ENCODE measurements around the gene CDH26.

Gene CDH26

DNA sequence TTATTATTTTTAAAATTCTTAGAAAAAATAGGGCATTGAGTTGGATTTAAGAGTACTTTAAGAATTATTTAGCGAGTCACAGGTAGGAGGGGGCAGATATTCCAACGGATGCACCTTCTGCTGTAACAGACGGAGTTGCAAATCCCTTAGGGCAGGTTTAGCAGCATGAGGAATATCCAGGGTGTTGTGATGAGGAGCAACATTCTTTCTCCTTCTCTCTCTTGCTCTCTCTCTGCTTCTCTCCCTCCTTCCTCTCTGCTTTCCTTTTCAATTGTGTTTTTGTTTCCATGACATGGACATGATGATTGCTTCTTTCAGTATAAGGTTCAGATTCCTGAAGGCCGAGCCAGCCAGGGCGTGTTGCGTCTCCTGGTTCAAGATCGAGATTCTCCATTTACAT is 28.9 kb downstream of the CDH26 start:
- DNase-seq, result no peak

DNA sequence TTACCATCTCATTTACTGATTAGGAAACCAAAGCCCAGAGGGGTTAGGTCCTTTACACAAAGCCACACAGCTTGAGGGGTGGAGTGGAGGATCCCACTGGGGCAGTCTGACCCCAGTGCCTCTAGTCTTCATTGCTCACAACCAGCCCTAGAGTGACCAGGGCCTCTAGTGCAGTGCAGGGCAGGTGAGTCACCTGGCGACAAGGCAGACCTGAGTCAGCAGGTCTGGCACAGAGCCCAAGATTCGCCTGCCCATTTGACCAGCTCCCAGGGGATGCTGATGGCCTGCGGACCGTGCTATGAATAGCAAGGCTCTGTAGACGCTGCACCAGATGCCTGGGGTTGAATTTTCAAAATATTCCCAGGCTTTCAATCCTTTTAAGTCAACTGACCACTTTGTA is 29.9 kb downstream of the CDH26 start:
- DNase-seq, result no peak

DNA sequence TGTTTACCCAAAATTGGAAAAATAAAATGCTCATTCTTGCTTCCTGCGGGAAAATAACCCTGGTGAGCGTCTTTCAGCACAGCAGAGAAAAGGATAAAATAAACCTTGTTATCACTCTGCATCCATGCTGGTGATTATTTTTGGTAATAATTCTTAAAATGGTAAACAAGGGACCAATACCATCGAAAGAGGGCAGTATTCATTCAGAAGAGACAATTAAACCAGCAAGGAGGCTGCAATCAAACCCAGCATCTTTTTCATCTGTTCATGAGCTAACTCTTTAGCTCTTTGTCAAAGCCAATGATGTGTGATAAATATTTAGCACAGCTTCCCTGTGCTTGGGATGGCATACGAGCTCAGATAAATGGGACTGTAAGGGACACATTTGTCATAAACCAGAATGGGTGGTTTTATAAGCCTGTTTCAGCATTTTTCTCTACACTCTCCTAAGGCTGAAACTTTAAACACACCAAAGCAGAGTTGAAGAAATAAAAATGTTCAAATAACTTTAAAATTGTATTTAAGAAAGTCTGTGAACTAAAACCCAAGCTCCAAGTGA is 34.4 kb downstream of the CDH26 start:
- DNase-seq, result no peak

DNA sequence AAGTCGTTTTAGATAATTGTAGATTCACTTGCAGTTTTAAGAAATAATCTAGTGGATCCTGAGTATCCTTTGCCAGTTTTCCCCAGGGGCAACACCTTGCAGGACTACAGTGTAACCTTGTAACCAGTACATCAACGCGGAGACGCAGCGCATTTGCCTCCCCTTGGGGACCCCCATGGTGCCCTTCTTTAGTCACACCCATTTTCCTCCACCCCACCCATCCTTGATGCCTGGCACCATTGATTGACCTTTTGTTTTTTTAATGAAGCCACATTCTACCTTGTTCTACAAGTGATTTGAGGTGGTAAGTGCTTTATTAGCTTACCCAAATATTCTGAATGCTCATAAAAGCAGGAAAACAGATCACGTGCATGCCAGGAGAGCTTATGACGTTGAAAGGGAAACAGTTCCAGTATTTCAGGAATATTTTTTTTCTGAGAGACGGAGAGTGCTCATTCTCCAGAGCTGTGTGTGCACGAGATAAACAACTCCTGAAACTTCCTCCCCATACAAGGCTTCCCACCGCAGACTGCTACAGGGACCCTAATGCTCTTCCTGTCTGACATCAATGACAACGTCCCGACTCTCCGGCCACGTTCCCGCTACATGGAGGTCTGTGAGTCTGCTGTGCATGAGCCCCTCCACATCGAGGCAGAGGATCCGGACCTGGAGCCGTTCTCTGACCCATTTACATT is 35.7 kb downstream of the CDH26 start:
- DNase-seq, result no peak

DNA sequence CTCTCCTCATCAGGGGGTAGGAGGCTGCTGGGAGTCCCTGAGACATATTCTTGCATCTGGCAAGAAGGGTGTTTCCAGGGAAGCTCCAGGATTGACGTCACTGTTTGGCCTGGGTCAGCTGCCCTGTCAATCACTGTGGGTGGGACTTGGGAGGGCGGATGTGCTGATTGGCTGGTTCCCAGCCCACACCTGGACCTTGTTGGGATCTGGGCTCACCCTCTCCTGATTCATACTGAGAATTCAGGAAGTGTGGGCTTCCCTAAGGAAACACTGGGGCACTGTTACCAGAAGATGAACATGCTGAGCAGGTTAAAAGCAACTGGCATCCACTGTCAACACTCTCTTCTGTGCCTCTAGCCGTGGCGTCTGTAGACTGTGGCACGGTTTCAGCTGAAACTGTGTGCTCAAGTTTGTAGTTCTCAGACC is 36.5 kb downstream of the CDH26 start:
- DNase-seq, result no peak

DNA sequence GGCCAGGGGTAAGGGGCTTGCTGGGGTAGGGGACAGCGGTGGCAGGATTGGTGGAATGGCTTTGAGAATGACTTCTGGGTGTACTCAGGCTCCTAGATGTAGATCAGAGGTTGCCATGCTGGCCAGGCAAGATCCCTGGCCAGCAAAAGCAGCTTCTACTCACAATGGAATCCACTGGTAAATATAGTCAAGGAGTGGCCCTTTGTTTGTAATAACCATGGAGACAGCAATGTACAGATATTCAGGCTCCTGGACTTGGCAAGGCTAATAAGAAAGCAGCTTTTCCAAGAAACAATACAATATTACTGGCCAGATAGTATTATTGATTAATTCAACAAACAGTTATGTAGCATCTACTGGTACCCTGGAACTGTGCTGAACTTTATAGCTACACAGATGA is 37.9 kb downstream of the CDH26 start:
- DNase-seq, result no peak

DNA sequence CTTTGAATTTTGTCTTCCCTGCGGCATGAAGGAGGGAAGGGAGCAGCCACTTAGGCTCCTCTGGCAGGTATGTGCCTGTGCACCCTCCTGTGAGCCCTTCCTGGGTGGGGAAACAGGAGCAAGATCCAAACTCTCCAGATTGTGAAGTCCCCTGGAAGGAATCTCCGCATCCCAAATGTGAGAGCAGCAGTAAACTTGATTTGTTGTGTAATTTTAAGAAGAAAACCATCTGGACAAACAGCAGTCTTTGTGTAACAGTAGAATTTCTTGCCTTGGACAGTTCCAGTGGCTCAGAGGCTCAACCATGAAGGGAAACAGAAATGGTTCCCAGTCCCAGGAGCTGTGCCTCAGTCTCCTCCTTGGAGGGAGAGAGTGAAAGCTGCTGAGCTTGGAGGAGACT is 39.7 kb downstream of the CDH26 start:
- no peak for DNase-seq

DNA sequence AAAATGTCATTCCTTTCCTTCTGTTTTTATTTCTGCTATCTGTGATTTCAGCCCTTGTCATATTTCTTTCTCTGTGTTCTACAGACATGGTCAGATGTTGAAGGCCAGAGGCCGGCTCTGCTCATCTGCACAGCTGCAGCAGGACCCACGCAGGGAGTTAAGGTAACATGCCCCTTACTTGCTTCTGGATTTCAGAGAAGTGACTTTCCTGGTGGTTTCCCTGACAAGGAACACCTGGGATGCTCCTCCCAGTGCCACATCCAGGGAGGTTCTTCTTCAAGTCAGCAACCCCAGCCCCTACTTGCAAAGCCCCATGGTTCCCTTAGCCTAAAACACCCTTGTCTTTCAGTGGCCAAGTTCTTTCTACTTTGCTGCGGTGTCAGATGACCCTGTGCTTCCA is 41.3 kb downstream of the CDH26 start:
- DNase-seq, result no peak

DNA sequence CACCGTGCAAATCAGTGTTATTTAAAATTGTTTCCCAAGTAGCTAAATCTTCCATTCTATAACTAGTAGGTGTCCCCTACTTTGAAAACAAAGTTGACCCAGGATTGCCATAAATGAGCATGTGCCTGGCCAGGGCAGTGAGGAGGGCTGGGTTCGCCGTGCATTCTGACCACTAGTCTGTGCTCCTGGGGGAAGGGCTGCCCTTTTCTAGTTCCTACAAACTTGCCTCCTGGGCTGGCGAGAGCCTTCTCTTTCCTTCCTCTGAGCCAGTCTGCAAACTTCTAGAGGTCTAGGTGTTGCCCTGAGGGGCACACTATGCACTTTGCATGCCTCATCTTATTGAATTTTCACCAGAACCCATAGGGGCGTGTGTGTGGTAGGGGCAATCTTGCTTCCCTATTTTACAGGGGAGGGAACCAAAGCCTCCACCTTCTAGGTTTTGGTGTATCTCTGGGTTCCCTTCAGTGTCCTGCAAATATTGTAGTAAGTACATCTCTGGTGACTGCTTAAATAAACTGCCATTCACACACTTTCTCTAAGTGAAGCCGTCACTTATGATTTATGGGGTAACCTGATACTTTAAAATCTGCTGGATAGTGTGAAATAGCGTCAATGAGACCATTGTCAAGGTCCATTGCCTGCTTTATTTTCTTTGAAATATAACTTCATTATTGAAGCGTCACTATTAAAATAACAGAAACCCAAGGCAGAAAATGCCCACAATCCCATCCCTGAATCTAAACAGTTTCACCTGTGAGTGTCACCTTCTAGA is 42.2 kb downstream of the CDH26 start:
- DNase-seq, result no peak

DNA sequence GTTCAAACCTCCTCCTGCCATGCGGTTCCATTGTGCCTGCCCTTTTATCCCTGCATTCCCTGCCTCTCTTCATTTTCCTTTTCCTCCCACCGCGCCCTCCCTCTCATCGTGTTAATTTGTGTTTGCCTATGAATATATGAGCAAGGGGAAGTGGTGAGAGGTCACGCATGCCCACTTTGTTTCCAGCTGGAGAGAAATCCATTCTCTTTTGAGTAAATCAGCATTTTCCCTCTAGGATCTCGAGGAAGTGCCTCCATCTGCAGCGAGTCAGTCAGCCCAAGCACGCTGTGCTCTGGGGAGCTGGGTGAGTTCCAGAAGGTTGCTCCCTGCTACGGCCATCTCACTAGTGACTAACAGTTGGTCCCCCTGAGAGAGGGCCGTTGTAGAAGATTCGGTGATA is 42.9 kb downstream of the CDH26 start:
- DNase-seq, result no peak

DNA sequence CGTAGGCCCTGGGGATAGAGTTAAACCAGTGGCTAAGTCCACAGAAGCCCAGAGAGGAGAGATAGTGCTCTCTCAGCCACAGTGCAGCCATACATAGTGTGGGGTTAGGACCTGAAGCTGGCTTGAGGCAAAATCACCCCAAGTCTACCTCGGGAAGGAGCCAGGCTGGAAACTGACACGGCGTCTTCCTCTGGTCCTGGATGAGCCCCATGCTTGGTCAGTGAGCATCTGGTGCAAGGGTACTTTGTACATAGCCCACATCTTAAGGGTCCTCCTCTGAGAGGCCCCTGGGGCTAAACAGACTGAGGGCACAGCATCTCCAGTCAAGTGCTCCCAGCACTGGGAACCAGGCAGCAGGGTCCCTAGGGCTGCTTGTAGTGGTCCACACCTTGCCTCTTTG is 45.6 kb downstream of the CDH26 start:
- no peak for DNase-seq

DNA sequence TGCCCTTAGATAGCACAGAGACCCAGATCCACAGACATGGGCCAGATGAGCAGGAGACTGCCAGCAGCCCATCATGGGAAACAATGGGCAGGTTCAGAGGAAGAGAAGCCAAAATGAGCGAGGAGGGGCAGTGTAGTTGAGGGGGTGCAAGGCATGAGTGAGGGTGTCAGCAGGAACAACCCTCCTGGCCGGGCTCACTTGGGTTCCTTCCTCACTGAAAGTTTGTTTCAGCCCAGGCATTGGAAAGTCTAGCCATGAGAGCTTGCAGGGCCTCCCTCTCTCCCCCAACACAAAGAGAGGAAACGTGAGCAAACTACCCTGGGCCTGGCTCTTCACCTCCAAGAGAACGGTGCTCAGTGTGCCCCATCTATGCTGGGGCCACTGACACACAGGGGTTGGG is 48.0 kb downstream of the CDH26 start:
- no peak for DNase-seq

DNA sequence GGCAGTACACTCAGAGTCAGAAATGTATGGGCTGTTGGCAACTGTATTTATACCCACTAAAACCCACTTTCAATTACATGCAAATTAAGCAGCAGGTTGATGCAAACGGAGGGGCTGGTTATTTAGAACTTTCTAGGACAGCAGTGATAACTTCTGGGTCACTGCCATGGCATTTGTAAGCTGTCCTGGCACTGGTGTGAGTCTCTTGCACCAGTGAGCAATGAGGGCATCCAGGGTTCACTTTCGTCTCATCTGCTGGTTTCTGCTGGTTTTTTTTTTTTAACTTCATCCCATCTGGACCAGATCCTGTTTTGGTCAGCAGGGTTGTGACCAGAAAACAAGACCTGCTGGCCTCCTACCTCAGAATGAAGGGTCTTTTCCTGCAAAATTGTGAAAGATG is 49.2 kb downstream of the CDH26 start:
- no peak for DNase-seq

DNA sequence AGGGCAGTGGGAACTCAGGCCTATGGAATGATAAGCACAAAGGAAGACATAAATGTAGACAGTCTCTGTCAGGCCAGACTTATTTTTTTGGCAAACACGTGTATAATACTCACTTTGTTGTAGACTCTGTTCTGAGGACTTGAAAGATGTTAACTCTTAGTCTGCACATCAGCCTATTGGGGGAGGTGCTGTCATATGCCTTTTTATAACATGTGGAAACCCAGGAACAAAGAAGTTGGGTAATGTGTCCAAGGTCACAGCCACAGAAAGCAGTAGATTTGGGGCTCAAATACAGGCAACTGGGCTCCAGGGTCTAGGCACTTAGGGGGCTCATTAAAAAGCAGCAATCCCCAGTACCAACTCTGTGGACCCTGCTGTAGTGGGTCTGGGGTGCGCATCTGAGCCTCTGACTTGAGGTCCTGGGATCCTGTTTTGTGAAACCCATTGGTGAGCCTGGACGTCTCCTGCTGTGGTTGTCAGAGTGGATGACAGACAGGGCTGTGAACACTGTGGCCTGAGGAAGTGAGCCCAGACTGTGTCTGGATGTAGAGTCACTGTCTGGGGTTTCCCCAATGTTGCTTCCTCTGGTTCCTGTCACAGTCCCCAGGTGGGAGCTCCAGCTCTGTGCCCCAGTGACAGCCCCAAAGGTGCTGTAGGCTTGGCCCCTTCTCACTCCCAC is 50.0 kb downstream of the CDH26 start:
- DNase-seq, result no peak

DNA sequence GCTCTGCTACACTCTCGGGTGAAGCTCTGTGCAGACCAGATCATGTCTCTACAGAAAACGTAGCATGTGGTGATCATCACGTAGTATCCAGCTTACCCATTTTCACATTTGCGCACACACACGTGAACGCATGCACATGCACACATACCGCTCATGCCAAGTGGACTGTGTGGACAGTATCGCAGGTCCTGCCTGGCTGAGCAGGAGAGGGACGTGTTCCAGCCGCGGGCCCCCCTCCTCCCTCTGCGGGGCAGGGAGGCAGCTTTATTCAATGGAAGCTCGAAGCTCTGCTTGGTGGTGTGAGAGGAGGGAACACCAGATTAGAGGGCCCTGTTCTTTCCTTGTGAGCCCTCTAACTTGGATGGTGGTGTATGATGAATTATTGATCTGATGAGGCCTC is 51.1 kb downstream of the CDH26 start:
- DNase-seq, result no peak

DNA sequence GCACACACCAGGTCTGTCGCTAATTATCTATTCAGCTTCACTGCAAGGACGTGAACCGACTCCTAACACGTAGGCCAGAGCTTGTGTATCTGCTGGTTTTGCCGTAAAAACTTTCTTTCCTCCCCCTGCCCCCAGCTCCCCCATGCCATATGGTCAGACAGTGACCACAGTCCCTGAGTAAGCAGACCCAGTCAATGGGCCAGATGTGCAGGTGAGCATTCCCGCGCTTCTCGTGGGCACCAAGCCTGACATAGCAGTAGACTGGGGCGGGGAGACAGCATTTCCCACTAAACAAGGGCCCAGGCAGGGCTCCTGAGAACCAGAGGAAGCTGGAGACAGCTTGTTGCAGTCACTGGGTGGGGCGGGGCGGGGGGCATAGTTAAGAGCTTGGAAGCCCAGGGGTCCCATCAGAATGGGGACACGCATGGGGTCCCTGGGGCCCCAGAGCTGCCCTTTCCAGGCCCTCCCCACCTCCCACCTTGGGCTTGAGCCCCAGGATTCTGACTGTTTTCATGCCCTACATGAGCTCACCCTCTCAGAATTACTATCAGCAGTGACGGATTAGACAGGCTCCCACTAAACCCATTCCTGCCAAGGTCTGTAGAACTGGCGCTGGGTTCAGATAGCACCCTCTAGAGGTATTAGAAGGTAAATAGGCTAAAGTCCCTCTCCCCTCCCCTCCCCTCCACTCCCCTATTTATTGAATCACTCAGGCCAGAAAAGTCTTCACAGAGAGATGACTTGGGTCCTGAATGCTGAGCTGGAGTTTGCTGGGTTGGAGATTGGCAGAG is 51.8 kb downstream of the CDH26 start:
- no peak for DNase-seq

DNA sequence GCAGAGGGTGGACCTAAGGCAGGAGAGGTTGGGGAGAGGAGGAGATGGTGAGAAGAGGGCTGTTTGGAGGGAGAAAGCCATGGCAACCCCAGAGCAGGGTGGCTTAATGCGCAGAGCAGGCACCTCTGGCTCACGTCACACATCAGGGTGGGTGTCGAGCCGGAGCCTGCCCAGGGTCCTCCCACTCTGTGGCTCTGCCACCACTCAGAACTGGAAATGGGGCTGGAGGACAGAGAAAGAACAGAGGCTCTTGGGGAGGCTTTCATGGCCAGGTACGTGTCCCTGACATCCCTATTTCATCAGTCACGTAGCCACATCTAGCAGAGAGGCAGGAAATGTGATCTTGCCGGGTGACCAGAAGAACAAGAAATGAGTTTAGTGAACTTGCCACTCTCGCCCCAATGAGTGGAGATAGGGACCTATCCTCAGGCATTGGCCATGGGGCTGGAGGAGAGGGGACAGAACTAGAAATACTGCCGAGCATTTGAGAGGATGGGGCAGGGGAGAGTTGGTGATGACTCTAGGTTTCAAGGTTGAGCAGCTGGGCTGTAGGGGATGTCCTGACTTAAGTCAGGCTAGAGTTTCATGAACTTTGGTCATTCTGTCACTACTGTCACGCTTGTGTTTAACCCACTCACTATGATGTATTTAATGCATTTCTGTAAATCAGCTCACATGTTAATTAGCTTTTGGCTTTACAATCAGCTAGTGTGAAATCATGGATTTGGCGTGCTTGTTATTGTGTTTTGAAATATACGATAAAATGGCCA is 52.7 kb downstream of the CDH26 start:
- DNase-seq, result no peak

DNA sequence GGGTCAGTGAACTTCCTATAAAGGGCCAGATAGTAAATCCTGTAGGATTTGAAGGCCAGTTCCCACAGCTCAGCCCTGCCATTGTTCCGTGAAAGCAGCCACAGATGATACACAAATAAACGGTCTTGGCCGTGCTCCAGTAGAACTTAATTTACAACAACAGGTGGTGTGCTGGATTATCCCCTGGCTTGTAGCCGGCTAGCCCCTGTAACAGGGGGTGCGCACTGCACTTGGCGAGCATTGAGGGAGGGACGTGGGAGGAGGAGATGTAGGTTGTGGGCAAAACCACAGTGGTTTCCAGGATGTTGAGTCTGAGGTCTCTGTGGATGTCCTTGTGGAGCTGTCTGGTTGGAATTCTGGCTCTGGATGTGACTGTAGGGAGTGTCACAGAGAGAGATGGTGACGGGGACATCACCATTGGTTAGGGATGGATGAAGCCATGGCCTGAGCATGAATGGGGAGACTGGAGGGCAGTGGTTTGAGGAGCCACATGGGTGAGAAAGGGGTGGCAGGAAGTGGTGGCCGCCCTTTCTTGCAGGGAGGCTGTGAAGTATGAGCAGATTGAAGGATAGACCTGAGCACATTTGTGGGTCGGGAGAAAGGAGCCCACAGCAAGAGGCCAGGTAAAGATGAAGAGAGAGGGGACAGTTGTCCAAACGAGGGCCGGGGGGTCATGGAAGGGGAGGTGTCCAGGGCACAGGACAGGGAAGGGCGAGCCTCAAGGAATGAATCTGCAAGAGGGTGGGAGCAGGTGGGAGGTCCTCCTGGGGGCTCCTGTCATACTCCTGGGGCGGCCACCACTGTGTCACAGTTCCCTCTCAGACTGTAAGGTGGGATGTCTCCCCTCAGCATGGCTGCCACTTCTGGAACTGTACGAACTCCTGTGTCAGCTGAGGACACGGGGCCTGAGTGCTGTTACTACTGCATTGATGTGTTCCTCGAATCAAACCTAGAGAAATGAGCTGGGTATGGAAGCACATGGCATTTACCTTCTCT is 53.6 kb downstream of the CDH26 start:
- no peak for DNase-seq

DNA sequence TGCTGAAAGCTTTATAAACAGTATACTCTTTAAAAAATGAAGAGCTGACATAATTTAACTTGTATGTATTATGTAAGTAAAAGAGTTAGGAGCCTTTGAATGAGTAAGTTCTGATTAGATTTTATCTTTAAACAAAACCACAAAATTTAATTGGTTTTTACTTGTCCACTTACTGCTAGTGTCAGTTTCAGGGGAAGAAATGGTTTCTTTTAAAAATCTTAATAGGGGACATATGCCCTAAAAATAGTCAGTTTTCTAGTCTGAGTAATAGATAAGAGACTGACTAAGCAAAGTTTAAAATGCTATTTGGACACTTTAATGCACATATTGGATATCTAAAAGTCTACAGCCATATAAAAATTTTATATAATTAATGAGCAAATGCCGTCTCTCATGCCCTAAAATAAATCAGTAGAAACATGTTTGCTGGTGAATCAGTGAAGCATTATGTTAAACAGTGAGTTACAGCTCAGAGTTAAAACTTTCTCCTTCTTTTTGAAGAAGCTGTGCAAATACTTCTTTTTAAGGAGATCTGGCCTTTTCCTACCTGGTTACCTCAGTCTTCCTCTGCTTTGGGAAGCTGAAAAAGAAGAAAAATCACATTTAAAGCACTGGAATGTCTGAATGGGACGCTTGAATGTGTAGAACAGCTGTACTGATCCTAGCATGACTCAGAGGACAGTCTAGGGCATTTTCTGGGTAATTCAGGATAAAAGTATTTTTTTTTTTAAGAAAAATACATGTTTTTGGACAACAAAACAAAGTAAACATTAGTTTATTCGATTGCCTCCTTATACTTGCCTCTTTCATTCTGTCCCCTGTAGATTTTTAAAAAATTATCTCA is 55.3 kb downstream of the CDH26 start:
- no peak for DNase-seq

DNA sequence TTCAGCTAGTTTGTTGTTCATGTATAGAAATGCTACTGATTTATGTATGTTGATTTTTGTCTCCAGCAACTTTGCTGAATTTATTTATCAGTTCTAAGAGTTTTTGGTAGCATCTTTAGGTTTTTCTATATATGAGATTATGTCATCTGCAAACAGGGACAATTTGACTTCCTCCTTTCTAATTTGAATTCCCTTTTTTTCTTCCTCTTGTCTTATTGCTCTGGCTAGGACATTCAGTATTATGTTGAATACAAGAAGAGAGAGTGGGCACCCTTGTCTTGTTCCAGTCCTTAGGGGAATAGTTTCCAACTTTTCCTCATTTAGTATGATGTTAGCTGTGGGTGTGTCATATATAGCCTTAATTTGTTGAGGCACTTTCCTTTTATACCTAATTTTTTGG is 58.2 kb downstream of the CDH26 start:
- no peak for DNase-seq

Data from activated T-cell treated with anti-CD3 and anti-CD28 coated beads, Interleukin-2, amount 50 U/mL, for 1 hour (primary cell).